ENCODE results near the gene TCHHL1.

The TCHHL1 gene

GRCh38 chr1:152038871-152039270 is 50.0 kb downstream of the TCHHL1 start:
- Histone ChIP-seq H3K4me1 (ENCODE audit: control insufficient read depth, insufficient read depth, low read length) (peaks cover 24% of the 10 kb centered on the region), H3K27me3 (ENCODE audit: control insufficient read depth, insufficient read depth, low read length) (peaks cover 52% of the 10 kb centered on the region), H3K9ac (ENCODE audit: low read depth, low read length) (no peak overlapping the region)

DNA sequence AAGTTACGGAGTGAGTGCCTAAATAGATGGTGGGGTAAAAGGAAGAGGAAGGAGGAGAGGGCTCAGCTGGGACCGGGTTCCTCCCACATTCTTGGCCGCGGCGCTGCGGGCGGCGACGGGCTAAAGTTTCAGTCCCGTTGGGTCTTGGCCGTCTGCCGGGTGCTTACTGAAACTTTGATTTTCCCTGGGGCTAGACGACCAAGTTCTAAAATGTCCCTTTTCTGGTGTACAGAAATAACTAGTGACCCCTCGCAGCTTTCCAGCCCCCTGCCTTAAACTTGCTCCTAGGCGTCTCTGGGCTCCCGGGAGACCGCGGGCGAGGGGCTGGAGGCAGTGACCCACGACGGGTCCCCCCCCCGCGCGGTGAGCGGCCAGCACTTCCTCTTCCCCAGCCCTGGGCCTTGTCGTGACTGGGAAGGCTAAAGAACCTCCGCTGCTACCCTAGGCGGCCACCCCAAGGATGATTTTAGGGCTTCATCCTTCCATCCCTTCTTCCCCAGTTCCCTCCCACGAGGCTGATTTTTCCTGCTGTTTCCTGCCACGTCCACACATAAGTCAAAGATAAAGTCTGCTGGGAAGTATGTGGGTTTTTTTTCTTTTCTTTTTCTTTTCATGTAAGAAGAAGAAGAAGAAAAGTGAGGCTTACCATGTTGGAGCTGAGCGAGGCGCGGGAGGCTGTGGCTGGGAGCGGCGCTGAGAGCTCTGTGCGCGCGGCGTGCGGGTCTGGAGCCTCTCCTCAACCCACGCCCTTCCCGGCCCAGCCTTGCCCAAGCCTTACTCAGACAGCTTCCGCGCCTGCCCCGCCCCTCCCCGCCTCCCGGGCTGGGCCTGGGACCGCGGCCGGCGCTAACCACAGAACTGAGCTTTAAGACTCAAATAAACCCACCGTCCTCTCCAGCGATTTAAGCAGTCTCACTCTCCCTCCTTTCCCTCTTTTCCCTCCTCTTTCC is 52.3 kb downstream of the TCHHL1 start, which contains the start of gene S100A11:
Gene S100A11 (minus strand): TSS at position 738 of the 950 bp plus-strand sequence. CDS start 89 bp downstream, at position 649.
- H3K36me3 ChIP-seq (ENCODE audit: control insufficient read depth, insufficient read depth, low read length), result peaks cover 20% of the 10 kb centered on the region
- peak within 1 kb of the TSS; percentile 84 for H3K4me3 ChIP-seq (ENCODE audit: low read depth, low read length)
- H3K27ac ChIP-seq (ENCODE audit: low read depth, low read length), result peak within 1 kb of the TSS; percentile 24
- H3K4me1 ChIP-seq (ENCODE audit: control insufficient read depth, insufficient read depth, low read length), result peaks cover 17% of the 10 kb centered on the region
- no peaks in the 10 kb centered on the region for H3K9me3 ChIP-seq (ENCODE audit: control insufficient read depth, insufficient read depth, low read length)
- H3K27me3 ChIP-seq (ENCODE audit: control insufficient read depth, insufficient read depth, low read length), result peaks cover 39% of the 10 kb centered on the region
- H3K9ac ChIP-seq (ENCODE audit: low read depth, low read length), result peak within 1 kb of the TSS; percentile 64

More at GRCh38 chr1:152038871-152039270, 50.0 kb downstream of the TCHHL1 start:
- Histone ChIP-seq H3K4me3 (ENCODE audit: low read depth, low read length) (no peak overlapping the region), H3K27ac (ENCODE audit: low read depth, low read length) (no peak overlapping the region), H3K36me3 (ENCODE audit: control insufficient read depth, insufficient read depth, low read length) (no peaks in the 10 kb centered on the region), H3K9me3 (ENCODE audit: control insufficient read depth, insufficient read depth, low read length) (no peaks in the 10 kb centered on the region)

DNA sequence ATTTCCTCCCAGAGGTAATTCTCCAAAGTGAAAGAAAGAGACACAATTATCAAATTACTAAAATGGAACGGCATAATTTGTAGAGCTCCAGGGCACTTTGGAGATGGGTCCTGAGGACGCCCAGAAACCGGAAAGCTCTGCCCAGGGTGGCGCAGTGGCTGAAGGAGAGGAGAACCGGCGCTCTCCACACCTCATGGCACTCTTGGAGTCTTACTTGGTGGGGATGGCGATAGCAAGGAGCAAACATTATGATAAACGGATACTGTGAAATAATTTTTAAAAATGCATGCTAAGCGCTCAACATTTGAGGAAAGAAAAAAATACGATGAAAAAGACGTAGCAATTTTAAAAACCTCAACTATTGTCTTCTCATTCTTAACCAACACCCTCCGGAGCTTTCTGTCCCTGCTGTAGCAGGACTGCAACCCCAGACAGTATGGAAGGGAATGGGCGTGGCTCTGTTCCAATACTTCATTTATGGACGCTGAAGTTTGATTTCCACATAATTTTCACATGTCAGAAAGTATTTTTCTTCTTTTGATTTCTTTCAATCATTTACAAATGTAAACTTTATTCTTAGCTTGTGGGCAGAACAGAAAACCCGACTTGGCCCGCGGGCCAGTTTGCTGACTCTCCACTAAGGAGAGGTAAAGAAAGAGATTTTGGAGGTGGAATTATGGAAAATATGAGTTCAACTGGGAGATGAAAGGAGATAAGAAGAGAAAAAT is 53.2 kb downstream of the TCHHL1 start:
- peak overlapping the region; percentile 84 for H3K4me3 ChIP-seq (ENCODE audit: low read depth, low read length)
- peak overlapping the region; percentile 9; the same call in 1 of the 2 replicates for H3K9ac ChIP-seq (ENCODE audit: low read depth, low read length)
- H3K36me3 ChIP-seq (ENCODE audit: control insufficient read depth, insufficient read depth, low read length), result peaks cover 21% of the 10 kb centered on the region
- H3K4me1 ChIP-seq (ENCODE audit: control insufficient read depth, insufficient read depth, low read length), result peaks cover 17% of the 10 kb centered on the region
- peaks cover 31% of the 10 kb centered on the region for H3K27me3 ChIP-seq (ENCODE audit: control insufficient read depth, insufficient read depth, low read length)
- no peaks in the 10 kb centered on the region for H3K9me3 ChIP-seq (ENCODE audit: control insufficient read depth, insufficient read depth, low read length)
- peak overlapping the region; percentile 84 for H3K27ac ChIP-seq (ENCODE audit: low read depth, low read length)

DNA sequence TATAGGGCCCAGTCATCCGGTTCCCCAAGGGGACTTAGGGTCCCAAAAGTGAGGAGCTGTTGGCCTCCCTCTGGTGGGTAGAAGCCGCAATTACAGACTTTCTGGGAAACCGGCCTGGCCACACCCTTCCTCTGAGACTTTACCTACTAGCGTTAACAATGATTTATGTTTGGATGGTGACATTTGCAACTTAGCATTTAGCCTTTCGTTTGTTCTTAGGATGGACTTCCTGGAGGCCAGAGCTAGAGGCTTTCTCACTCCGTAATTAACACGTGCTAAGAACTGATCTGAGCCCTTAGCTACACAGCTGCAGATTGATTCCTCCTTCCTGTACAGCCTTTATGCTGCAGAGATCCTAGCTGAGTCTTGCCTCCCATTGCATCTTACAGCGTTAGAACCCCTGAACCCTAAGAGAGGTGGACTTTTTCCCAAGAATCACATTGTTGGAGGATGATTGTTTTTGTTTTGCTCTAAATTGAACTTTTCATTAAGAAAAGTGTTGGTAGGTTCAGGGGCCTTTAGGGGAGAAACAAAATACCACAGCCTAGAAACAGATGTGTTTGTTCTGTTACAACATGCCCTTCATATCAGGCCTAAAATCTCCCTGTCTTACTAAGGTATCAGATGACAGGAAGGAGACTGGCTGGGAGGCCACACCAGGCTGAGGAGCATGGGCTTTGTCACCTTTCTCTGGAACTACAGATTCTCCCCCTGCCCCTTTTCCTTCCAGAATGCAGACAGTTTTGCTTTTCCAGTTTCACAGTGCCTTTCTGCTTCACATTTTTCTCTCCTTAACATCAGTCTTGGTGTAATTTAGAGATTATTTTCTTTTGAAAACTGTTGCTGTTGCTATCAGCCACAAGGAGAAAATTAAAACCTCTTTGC is 54.0 kb downstream of the TCHHL1 start:
- H3K27ac ChIP-seq (ENCODE audit: low read depth, low read length), result peak overlapping the region; percentile 84
- peaks cover 22% of the 10 kb centered on the region for H3K27me3 ChIP-seq (ENCODE audit: control insufficient read depth, insufficient read depth, low read length)
- H3K4me3 ChIP-seq (ENCODE audit: low read depth, low read length), result peak overlapping the region; percentile 84
- H3K9ac ChIP-seq (ENCODE audit: low read depth, low read length), result peak overlapping the region; percentile 9; the same call in 1 of the 2 replicates
- H3K9me3 ChIP-seq (ENCODE audit: control insufficient read depth, insufficient read depth, low read length), result no peaks in the 10 kb centered on the region
- peaks cover 21% of the 10 kb centered on the region for H3K36me3 ChIP-seq (ENCODE audit: control insufficient read depth, insufficient read depth, low read length)
- H3K4me1 ChIP-seq (ENCODE audit: control insufficient read depth, insufficient read depth, low read length), result peaks cover 17% of the 10 kb centered on the region

GRCh38 chr1:152034324-152034653 is 54.6 kb downstream of the TCHHL1 start:
- H3K27ac ChIP-seq (ENCODE audit: low read depth, low read length), result peak overlapping the region; percentile 39
- H3K4me1 ChIP-seq (ENCODE audit: control insufficient read depth, insufficient read depth, low read length), result peaks cover 17% of the 10 kb centered on the region
- no peaks in the 10 kb centered on the region for H3K9me3 ChIP-seq (ENCODE audit: control insufficient read depth, insufficient read depth, low read length)
- peaks cover 21% of the 10 kb centered on the region for H3K36me3 ChIP-seq (ENCODE audit: control insufficient read depth, insufficient read depth, low read length)
- no peak overlapping the region for H3K4me3 ChIP-seq (ENCODE audit: low read depth, low read length)
- H3K27me3 ChIP-seq (ENCODE audit: control insufficient read depth, insufficient read depth, low read length), result peaks cover 18% of the 10 kb centered on the region
- no peak overlapping the region for H3K9ac ChIP-seq (ENCODE audit: low read depth, low read length)

Measured in HUES48 (cell line).